K562 (cell line): ENCODE measurements around the gene RRAS. TPM values are rescaled to one million over a fixed set of nuclear protein-coding genes. Genes with fewer than 3 reads are reported as not detected.

Experiments
- ADNP ChIP-seq: fragments of 200-800 bp; sonication (Bioruptor generic); IDR thresholded peaks from 2 replicates; pipeline ENCODE4 v1.6.1; 2016; ENCODE audit warnings: missing genetic modification characterization, missing compliant biosample characterization
- ARID2 ChIP-seq: fragments of 450-650 bp; IDR thresholded peaks from 2 replicates; pipeline ENCODE4 v1.6.1; 2017; ENCODE audit warnings: antibody characterized with exemption, mild to moderate bottlenecking
- CC2D1A ChIP-seq: fragments of 450-650 bp; IDR thresholded peaks from 2 replicates; pipeline ENCODE4 v1.6.1; 2017; ENCODE audit warnings: mild to moderate bottlenecking
- CCNT2 ChIP-seq: IDR thresholded peaks from 2 replicates; pipeline ENCODE4 v1.6.1; 2011; ENCODE audit warnings: borderline replicate concordance, low read depth, mild to moderate bottlenecking, moderate library complexity, mixed read lengths, low read length; ENCODE audit not compliant: insufficient read length; ENCODE audit errors: extremely low read depth
- ETV6 ChIP-seq, 3 experiments: fragments of 150-350 bp in 1 of 3; sonication (generic) in 1 of 3; formaldehyde crosslinking in 1 of 3; IDR thresholded peaks; 2 replicates each; pipeline versions ENCODE4 v1.6.1 to v1.8.0; 2014 to 2022; ENCODE audit warnings: borderline replicate concordance in 2 of 3, low read depth in 2 of 3, antibody characterized with exemption in 1 of 3, low read length in 1 of 3, mild to moderate bottlenecking in 1 of 3, missing genetic modification reagents in 1 of 3
- FOXM1 ChIP-seq, 2 experiments: fragments of 450-650 bp in 1 of 2; sonication (generic) in 1 of 2; formaldehyde crosslinking in 1 of 2; IDR thresholded peaks; 2 replicates each; pipeline versions ENCODE4 v1.6.1 to v1.9.0; 2017 to 2022; ENCODE audit warnings: low read depth in 2 of 2, mild to moderate bottlenecking in 2 of 2, missing genetic modification reagents in 1 of 2, moderate library complexity in 1 of 2
- GTF2A2 ChIP-seq: IDR thresholded peaks from 2 replicates; pipeline ENCODE4 v1.6.1; 2016; ENCODE audit warnings: mild to moderate bottlenecking, missing genetic modification characterization, missing compliant biosample characterization
- HDAC2 ChIP-seq: fragments of 450-650 bp; IDR thresholded peaks from 2 replicates; pipeline ENCODE4 v1.6.1; 2016; ENCODE audit warnings: mild to moderate bottlenecking
- NFIX ChIP-seq: fragments of 250-450 bp; sonication (Bioruptor Pico); IDR thresholded peaks from 2 replicates; pipeline ENCODE4 v1.4.0; 2020; ENCODE audit warnings: low read depth, mild to moderate bottlenecking, moderate library complexity
- NFYB ChIP-seq: IDR thresholded peaks from 2 replicates; pipeline ENCODE4 v1.6.1; 2011; ENCODE audit warnings: mild to moderate bottlenecking, moderate library complexity; ENCODE audit not compliant: insufficient read length; ENCODE audit errors: extremely low read depth
- NR2C1 ChIP-seq, 2 experiments: fragments of 450-650 bp; IDR thresholded peaks; 2 replicates each; pipeline ENCODE4 v1.6.1; 2017; ENCODE audit warnings: mild to moderate bottlenecking in 2 of 2, antibody characterized with exemption in 1 of 2, inconsistent platforms in 1 of 2, missing compliant biosample characterization in 1 of 2, missing genetic modification characterization in 1 of 2
- NR2F6 ChIP-seq: fragments of 450-650 bp; formaldehyde crosslinking; IDR thresholded peaks from 2 replicates; pipeline ENCODE4 v1.4.0; 2020; ENCODE audit warnings: mild to moderate bottlenecking
- PCBP2 ChIP-seq: fragments of 200-400 bp; formaldehyde crosslinking; IDR thresholded peaks from 2 replicates; pipeline ENCODE4 v1.6.1; 2018; ENCODE audit warnings: low read length, low read depth, mild to moderate bottlenecking, moderate library complexity; ENCODE audit not compliant: poor library complexity, severe bottlenecking
- RBM25 ChIP-seq: fragments of 200-400 bp; formaldehyde crosslinking; IDR thresholded peaks from 2 replicates; pipeline ENCODE4 v1.6.1; 2018; ENCODE audit warnings: low read length, low read depth, moderate library complexity; ENCODE audit not compliant: severe bottlenecking
- SNIP1 ChIP-seq: fragments of 450-650 bp; IDR thresholded peaks from 2 replicates; pipeline ENCODE4 v1.7.1; 2017; ENCODE audit warnings: low read depth, mild to moderate bottlenecking
- SP1 ChIP-seq: sonication (generic); formaldehyde crosslinking; IDR thresholded peaks from 2 replicates; pipeline ENCODE4 v1.8.1; 2022; ENCODE audit warnings: mild to moderate bottlenecking, missing genetic modification reagents
- TGIF2 ChIP-seq: sonication (generic); formaldehyde crosslinking; IDR thresholded peaks from 2 replicates; pipeline ENCODE4 v1.8.1; 2022; ENCODE audit warnings: mild to moderate bottlenecking, missing genetic modification reagents, moderate library complexity
- U2AF1 ChIP-seq: fragments of 200-400 bp; formaldehyde crosslinking; optimal IDR thresholded peaks from 2 replicates; pipeline ENCODE3; 2017; ENCODE audit warnings: mild to moderate bottlenecking, low read depth, low read length, moderate library complexity
- ZC3H8 ChIP-seq: fragments of 450-650 bp; IDR thresholded peaks from 2 replicates; pipeline ENCODE4 v1.6.1; 2017
- ZEB2 ChIP-seq: fragments of 450-650 bp; IDR thresholded peaks from 2 replicates; pipeline ENCODE4 v1.6.1; 2016
- ZKSCAN8 ChIP-seq: fragments of 200-800 bp; sonication (Bioruptor generic); IDR thresholded peaks from 2 replicates; pipeline ENCODE4 v1.6.1; 2016; ENCODE audit warnings: missing genetic modification characterization, missing compliant biosample characterization
- ZNF175 ChIP-seq: fragments of 200-800 bp; sonication (Bioruptor generic); IDR thresholded peaks from 2 replicates; pipeline ENCODE4 v1.6.1; 2016; ENCODE audit warnings: low read depth, mild to moderate bottlenecking, missing genetic modification characterization, missing compliant biosample characterization
- ZZZ3 ChIP-seq: fragments of 450-650 bp; IDR thresholded peaks from 2 replicates; pipeline ENCODE4 v1.6.1; 2016; ENCODE audit warnings: antibody characterized with exemption, mild to moderate bottlenecking, moderate library complexity
- polyA plus RNA-seq, 8 experiments: library from polyadenylated mRNA; depleted of rRNA in 4 of 8; stranded (reverse) in 5 of 8; unstranded in 3 of 8; fragments of >200 nt; fragmentation: Nextera tagmentation in 2 of 8; fragmentation: Illumina TruSeq in 1 of 8; extraction: Ambion mirVana in 2 of 8; extraction: Trizol in 1 of 8; gene quantifications; 2 replicates each; pipeline versions ENCODE4 v1.2.1 to v1.2.3, GENCODE V29; 2011 to 2014; ENCODE audit warnings: inconsistent platforms in 1 of 8, missing spikeins in 1 of 8
- total RNA-seq, 7 experiments: library from RNA; depleted of rRNA in 6 of 7; stranded (reverse); fragments of >200 nt in 6 of 7; fragmentation: Illumina TruSeq in 2 of 7; extraction: Trizol in 2 of 7; gene quantifications; 2 replicates each; pipeline versions ENCODE4 v1.2.1 to v1.2.3, GENCODE V29; 2011 to 2021; ENCODE audit warnings: low replicate concordance in 1 of 7
- TF ChIP-seq, protein P1 (sequence below): sonication (generic); formaldehyde crosslinking; IDR thresholded peaks from 2 replicates; pipeline ENCODE4 v1.9.0; 2022; ENCODE audit warnings: mild to moderate bottlenecking, missing genetic modification reagents
- TF ChIP-seq, protein P2 (sequence below), 2 experiments: IDR thresholded peaks in 1 of 2; conservative IDR thresholded peaks in 1 of 2; 2 replicates each; pipeline ENCODE4 v1.6.1; 2016; ENCODE audit warnings: low read depth in 2 of 2, mild to moderate bottlenecking in 1 of 2, missing compliant biosample characterization in 1 of 2, missing genetic modification characterization in 1 of 2, moderate library complexity in 1 of 2

Gene RRAS
- total and polyA plus RNA-seq, 9 of the 15 experiments (the other 6 are each of a cell fraction or from before 2014, with no cell fraction given), result 0.70 to 17.3 (median 8.2) TPM

DNA sequence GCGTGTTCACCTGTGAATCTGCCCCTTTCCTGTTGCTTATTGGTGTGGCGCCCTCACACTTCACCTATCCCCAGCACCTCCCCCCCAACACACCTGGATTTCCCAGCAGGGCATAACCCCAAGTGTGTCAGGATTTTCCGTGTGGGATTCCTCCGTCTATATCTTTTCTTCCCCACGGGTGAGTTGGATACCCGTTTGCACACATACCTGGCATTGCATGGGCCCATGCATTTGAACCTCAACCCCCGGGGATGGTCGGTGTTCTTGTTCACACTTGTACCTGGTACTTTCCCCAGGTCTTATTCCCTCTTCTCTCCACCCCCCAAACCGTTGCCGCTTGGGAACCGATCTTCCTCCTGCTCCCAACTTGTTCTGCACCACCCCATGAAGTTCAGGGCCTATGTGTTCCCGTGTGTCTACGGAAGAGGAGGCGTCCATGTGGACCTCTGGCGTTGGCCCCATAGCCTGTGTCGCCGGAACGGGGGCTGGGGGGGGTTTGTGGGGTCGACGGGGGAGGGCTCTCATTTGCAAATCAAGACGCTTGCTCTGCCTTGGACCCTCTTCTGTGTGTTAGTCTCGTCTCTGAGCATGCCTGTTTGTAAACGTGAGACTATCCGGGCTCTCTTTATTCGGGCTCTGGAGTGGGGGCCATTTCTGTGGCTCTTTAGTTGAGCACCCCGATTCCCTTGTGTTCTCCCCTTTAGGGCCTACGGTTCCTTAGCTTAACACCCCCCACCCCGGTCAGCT is 47.3 kb downstream of the RRAS start (continued):
- no peak for TF ChIP-seq TGIF2 (CRISPR knock-in tag)
- no peak for TF ChIP-seq CCNT2
- no peak for TF ChIP-seq NFIX
- no peak for TF ChIP-seq ZNF175 (CRISPR knock-in tag)
- TF ChIP-seq ZC3H8, result no peak
- peak; percentile 9; the same call in 1 of the 2 replicates for TF ChIP-seq HDAC2
- TF ChIP-seq, protein P1, sequence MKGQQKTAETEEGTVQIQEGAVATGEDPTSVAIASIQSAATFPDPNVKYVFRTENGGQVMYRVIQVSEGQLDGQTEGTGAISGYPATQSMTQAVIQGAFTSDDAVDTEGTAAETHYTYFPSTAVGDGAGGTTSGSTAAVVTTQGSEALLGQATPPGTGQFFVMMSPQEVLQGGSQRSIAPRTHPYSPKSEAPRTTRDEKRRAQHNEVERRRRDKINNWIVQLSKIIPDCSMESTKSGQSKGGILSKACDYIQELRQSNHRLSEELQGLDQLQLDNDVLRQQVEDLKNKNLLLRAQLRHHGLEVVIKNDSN, result no peak
- TF ChIP-seq, protein P2, sequence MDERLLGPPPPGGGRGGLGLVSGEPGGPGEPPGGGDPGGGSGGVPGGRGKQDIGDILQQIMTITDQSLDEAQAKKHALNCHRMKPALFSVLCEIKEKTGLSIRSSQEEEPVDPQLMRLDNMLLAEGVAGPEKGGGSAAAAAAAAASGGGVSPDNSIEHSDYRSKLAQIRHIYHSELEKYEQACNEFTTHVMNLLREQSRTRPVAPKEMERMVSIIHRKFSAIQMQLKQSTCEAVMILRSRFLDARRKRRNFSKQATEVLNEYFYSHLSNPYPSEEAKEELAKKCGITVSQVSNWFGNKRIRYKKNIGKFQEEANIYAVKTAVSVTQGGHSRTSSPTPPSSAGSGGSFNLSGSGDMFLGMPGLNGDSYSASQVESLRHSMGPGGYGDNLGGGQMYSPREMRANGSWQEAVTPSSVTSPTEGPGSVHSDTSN (CRISPR knock-in tag; IDR thresholded peaks at IDR 0.05; ENCODE audit: low read depth), result no peak
- TF ChIP-seq, protein P2 (tag; conservative IDR thresholded peaks at IDR 0.05; ENCODE audit: low read depth), result no peak
- TF ChIP-seq NR2F6 (CRISPR knock-in tag), result no peak
- no peak for TF ChIP-seq U2AF1
- TF ChIP-seq CC2D1A, result no peak
- TF ChIP-seq SP1 (CRISPR knock-in tag), result peak; percentile 55; the same call in 1 of the 2 replicates
- TF ChIP-seq FOXM1 (IDR thresholded peaks at IDR 0.05; ENCODE audit: low read depth), result no peak
- TF ChIP-seq FOXM1 (CRISPR knock-in tag; IDR thresholded peaks at IDR 0.05; ENCODE audit: low read depth), result no peak
- TF ChIP-seq ZEB2, result peak; percentile 32; the same call in 1 of the 2 replicates
- no peak for TF ChIP-seq ZKSCAN8
- TF ChIP-seq RBM25, result no peak
- TF ChIP-seq NFYB, result no peak
- TF ChIP-seq ADNP (tag), result no peak
- TF ChIP-seq PCBP2, result no peak
- no peak for TF ChIP-seq ETV6 (IDR thresholded peaks at IDR 0.05; ENCODE audit: borderline replicate concordance in 1 of 2, low read depth in 2 of 2, low read length in 1 of 2)
- no peak for TF ChIP-seq ETV6 (CRISPR knock-in tag; IDR thresholded peaks at IDR 0.05; ENCODE audit: borderline replicate concordance)
- no peak for TF ChIP-seq ZZZ3
- no peak for TF ChIP-seq SNIP1
- no peak for TF ChIP-seq GTF2A2 (tag)
- TF ChIP-seq ARID2, result no peak
- TF ChIP-seq NR2C1 (IDR thresholded peaks at IDR 0.05), result no peak
- TF ChIP-seq NR2C1 (tag; IDR thresholded peaks at IDR 0.05), result no peak
